Left lung (tissue), 10 donors: ENCODE data around the gene GALNT10. TPM values are rescaled to one million over a fixed set of nuclear protein-coding genes. Genes with fewer than 3 reads are reported as not detected.
"Not testable (repeated sequence)": the region's sequence is repeated elsewhere in the genome, so short reads cannot be mapped to it uniquely, and the experiment has no call there.

Experiments used
- ATAC-seq: fragments of 200-7000 bp; cut with Tn5 transposase; one replicate; pipeline ENCODE4 v1.9.1; 2020; ENCODE audit warnings: moderate library complexity
- DNase-seq, 4 donors: peaks; one replicate each; pipeline ENCODE4 v3.0.0-alpha.2; 2013 to 2020
- H3K27ac ChIP-seq, 2 donors: fragments of 200-600 bp; sonication (generic) in 1 of 2; one replicate each; pipeline versions ENCODE4 v1.5.0 to v1.8.0; 2020 to 2021
- H3K27me3 ChIP-seq, 2 donors: fragments of 200-600 bp; sonication (generic) in 1 of 2; one replicate each; pipeline versions ENCODE4 v1.5.0 to v1.8.0; 2020 to 2021
- H3K36me3 ChIP-seq, 2 donors: fragments of 200-600 bp; sonication (generic) in 1 of 2; one replicate each; pipeline versions ENCODE4 v1.5.0 to v1.8.0; 2020 to 2021
- H3K4me1 ChIP-seq, 2 donors: fragments of 200-600 bp; one replicate each; pipeline ENCODE4 v1.8.0; 2021
- H3K4me3 ChIP-seq, 2 donors: fragments of 200-600 bp; sonication (generic) in 1 of 2; one replicate each; pipeline versions ENCODE4 v1.5.0 to v1.8.0; 2020 to 2021; ENCODE audit warnings: mild to moderate bottlenecking in 1 of 2
- H3K9me3 ChIP-seq, 2 donors: fragments of 200-600 bp; sonication (generic) in 1 of 2; one replicate each; pipeline versions ENCODE4 v1.5.0 to v1.8.0; 2020 to 2021
- CTCF ChIP-seq, 2 donors: fragments of 200-600 bp; sonication (generic) in 1 of 2; IDR thresholded peaks; one replicate each; pipeline versions ENCODE4 v1.5.0 to v1.8.0; 2021; ENCODE audit warnings: antibody characterized with exemption in 2 of 2
- intact Hi-C, 2 donors: fragments of 100-400 bp; cut with DNase I; formaldehyde crosslinking; loops; one replicate each; pipeline versions ENCODE4 v1.11.2 to v1.14.2; 2022
- polyA plus RNA-seq, 6 donors: library from polyadenylated mRNA; unstranded; fragments of 120-200 nt; gene quantifications; one replicate each; pipeline ENCODE4 v1.2.1, GENCODE V29; 2013; ENCODE audit not compliant: insufficient read length in 6 of 6
- total RNA-seq, 2 donors: library from RNA; stranded (reverse); fragmentation: NEBNext Ultra II Directional; extraction: Animal tissue kit (Norgen Biotek cat#: 25700); gene quantifications; one replicate each; pipeline ENCODE4 v1.2.1, GENCODE V29; 2021
- donor health status: DM: no; HTN: yes; CAD: no.
- donor health status: DM: no; HTN: no; CAD: no.

GALNT10 gene
- total and polyA plus RNA-seq, 8 donors = 21.2 to 117 (median 25.7) TPM

- ATAC-seq (peak; percentile 40), DNase-seq (no peak)
- Histone ChIP-seq H3K9me3 (no peaks in the 10 kb centered on the region), H3K27ac (no peak overlapping the region), H3K27me3 (no peaks in the 10 kb centered on the region), H3K4me3 (no peak overlapping the region), H3K36me3 (no peaks in the 10 kb centered on the region), H3K4me1 (no peaks in the 10 kb centered on the region)
- intact Hi-C loops = no loop called here
- TF ChIP-seq CTCF (IDR thresholded peaks at IDR 0.05) = no peak
These were observed 165.6 kb downstream of the GALNT10 start for GRCh38 chr5:154356020-154356655.

GRCh38 chr5:154356958-154357357 is 166.4 kb downstream of the GALNT10 start:
- Histone ChIP-seq H3K36me3 (no peaks in the 10 kb centered on the region), H3K27me3 (no peaks in the 10 kb centered on the region), H3K27ac (no peak overlapping the region), H3K9me3 (no peaks in the 10 kb centered on the region), H3K4me1 (no peaks in the 10 kb centered on the region), H3K4me3 (no peak overlapping the region)
- TF ChIP-seq CTCF (IDR thresholded peaks at IDR 0.05) = no peak
- intact Hi-C loops = no loop called here
- ATAC-seq (no peak), DNase-seq (no peak)

GRCh38 chr5:154358516-154359220 is 168.1 kb downstream of the GALNT10 start:
- Histone ChIP-seq H3K36me3 (no peaks in the 10 kb centered on the region), H3K27ac (peak overlapping the region in 1 of 2 donors; percentile 59), H3K9me3 (no peaks in the 10 kb centered on the region), H3K4me3 (no peak overlapping the region), H3K27me3 (no peaks in the 10 kb centered on the region), H3K4me1 (no peaks in the 10 kb centered on the region)
- ATAC-seq (peak; percentile 25), DNase-seq (no peak)
- TF ChIP-seq CTCF (IDR thresholded peaks at IDR 0.05) = no peak
- intact Hi-C loops = no loop called here

GRCh38 chr5:154359221-154359573 is 168.7 kb downstream of the GALNT10 start:
- Histone ChIP-seq H3K4me1 (no peaks in the 10 kb centered on the region), H3K4me3 (no peak overlapping the region), H3K9me3 (no peaks in the 10 kb centered on the region), H3K27ac (no peak overlapping the region), H3K27me3 (no peaks in the 10 kb centered on the region), H3K36me3 (no peaks in the 10 kb centered on the region)
- ATAC-seq (no peak), DNase-seq (no peak)
- TF ChIP-seq CTCF (IDR thresholded peaks at IDR 0.05) = no peak
- intact Hi-C loops = no loop called here

- H3K4me3 ChIP-seq, H3K27me3 ChIP-seq, H3K9me3 ChIP-seq, intact Hi-C loops, H3K4me1 ChIP-seq, H3K36me3 ChIP-seq, H3K27ac ChIP-seq, DNase-seq: not testable (repeated sequence)
- peak; percentile 15 for ATAC-seq
These were observed 169.7 kb downstream of the GALNT10 start for GRCh38 chr5:154360241-154360640.
